Middle frontal gyrus (tissue), 1 donor: ENCODE data around the gene EXT2.

Experiments used
- DNase-seq: peaks from one replicate; pipeline ENCODE4 v3.0.0-alpha.2; 2015; ENCODE audit warnings: low spot score; ENCODE audit errors: extremely low spot score

EXT2 gene

GRCh38 chr11:44133335-44133946 lies 38.0 kb downstream of the EXT2 start:
- no peak for DNase-seq

GRCh38 chr11:44134625-44135024 lies 39.1 kb downstream of the EXT2 start:
- no peak for DNase-seq

DNA sequence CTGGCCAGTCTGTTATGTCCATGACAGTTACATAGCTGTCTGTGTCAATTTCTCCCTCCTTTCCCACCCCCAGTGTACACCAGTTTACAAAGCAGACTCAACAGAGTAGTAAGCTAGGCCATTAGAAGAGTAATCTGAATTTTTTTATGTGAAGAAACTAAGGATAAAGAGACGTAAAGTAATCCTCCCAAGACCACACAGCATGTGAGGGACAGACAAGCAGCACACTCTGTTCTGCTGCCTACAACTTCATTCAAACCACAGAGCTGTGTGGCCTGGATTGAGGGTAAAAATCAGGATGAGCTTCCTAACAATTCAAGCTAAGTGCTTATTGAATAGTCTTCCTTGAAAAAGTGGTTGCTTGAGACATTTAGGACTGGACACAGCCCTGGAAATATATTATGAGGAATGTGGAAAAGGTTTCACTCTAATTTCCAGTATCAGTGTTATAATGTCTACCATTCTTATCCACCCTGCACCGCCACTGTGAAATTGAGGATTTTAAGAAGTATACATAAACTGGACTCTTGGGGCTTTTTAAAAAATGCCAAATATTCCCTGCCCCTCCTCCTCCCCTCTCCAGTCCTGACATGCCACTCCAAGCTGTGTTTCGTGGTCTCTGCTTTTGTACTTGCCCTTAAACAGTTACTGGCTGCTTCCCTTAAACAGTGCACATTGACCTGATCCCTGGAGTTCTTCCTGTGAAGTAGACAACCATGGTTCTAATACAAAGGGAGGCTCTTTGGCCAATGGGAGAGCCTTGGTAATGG lies 40.9 kb downstream of the EXT2 start:
- DNase-seq, result no peak

- no peak for DNase-seq
These were observed 41.6 kb downstream of the EXT2 start for GRCh38 chr11:44137057-44137456.

GRCh38 chr11:44138286-44138685 lies 42.8 kb downstream of the EXT2 start:
- DNase-seq, result no peak

GRCh38 chr11:44138980-44139379 lies 43.5 kb downstream of the EXT2 start:
- no peak for DNase-seq

- DNase-seq, result no peak
These were observed 44.3 kb downstream of the EXT2 start for GRCh38 chr11:44139565-44140330.

- DNase-seq, result no peak
These were observed 44.9 kb downstream of the EXT2 start for GRCh38 chr11:44140372-44140771.

DNA sequence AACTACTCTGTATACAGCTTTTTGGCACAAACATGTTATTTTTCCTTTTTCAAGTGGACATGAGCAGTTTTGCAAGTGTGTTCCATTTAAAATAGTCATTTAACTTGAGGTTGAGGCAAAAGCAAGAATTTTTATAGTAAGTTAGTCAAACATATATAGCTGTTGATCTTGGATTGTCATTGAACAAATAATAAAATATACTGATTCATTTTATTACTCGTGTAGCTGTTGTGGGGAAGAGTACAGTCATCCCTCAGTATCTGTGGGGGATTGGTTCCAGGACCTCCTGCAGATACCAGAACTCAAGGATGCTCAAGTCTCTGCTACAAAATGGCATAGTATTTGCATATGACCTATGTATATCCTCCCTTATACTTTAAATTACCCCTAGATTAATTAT lies 45.3 kb downstream of the EXT2 start:
- DNase-seq, result no peak

GRCh38 chr11:44143987-44144909 lies 48.8 kb downstream of the EXT2 start:
- no peak for DNase-seq

DNA sequence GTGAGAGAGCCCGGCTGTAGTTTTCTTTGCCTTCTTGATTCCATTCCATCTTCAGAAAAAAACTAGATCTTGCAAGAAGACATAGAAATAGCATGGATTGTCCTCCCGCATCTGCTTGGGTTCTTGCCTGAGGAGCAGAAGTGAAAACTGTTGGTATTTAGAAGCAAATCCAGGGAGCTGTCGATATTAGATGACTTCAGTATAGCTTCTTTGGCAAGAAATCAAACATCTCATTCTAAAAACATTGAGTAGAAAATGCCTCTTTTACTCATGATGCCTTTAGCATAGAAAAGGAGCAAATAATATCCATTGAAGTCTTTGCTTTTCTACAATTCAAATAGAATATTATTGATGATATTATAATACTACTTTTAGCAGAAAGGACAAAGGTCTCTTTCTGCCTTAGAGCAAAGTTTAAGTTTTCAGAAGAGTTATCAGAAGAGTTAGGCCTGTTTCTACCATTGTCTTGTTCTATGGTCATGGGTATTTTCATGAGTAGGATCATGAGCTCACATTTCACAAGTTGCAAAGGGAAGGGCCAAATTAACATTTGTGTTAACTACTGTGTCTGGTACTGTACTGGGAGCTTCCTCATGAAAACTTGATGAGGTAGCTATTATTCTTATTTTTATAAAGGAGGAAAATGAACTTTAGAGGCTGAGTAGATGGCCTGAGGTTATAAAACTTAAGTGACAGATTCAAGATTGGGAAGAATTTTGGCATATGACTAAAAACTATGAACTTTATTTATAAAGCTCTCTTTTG lies 49.7 kb downstream of the EXT2 start:
- DNase-seq, result no peak

GRCh38 chr11:44146931-44147330 lies 51.5 kb downstream of the EXT2 start:
- no peak for DNase-seq

GRCh38 chr11:44147751-44148150 lies 52.3 kb downstream of the EXT2 start:
- no peak for DNase-seq

DNA sequence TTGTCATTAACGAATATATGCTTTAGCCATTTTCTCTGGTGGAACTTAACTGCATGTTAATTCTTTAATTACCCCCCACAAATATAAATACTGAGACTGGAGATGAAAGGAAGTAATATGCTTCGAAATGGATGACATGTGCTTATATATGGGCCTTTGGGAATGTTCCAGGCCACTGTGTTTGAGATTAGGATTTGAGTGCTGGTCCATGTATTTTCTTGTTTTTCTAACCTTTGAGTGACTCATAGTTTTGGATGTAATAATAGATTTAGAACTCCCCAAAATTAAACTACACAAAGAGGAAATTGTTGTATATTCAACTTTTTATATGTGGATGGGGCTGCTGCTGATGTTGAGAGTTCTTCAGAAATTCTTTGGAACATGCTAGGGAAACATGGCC lies 54.2 kb downstream of the EXT2 start:
- DNase-seq, result no peak

GRCh38 chr11:44150401-44150800 lies 54.9 kb downstream of the EXT2 start:
- no peak for DNase-seq

DNA sequence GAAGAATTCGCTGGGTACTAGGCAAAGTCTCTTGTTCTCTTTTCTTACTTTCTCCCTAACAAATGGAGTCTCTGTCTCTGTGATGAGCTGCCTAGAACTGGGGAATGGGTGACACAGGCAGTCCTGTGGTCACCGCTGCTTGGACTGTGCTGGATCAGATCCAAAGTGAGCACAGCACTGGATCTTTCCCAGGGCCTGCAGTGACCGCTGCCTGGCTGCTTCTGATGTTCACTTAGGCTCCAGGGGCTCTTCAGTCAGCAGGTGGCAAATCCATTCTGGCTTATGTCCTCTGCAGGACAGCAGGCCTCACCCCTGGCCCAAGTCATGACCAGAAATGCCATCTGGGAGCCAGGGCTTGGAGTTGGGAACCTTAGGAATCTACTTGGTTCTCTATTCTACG lies 61.5 kb downstream of the EXT2 start:
- no peak for DNase-seq

DNA sequence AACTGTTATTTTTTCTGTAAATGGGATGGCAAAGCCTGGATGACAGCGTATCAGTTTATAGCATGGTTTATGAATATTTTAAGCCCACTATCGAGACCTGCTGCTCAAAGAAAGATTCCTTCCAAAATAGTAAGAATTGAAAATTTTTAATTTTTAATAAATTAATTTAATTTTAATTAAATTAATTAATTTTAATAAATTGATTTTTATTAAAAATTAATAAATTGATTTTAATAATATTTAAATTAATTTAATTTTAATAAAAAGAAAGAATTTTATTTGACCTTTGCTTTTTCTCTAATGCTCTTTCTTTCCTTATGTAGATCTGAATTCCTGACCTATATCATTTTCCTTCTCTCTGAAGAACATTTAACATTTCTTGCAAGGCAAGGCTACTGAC lies 62.9 kb downstream of the EXT2 start:
- DNase-seq, result no peak

GRCh38 chr11:44159848-44160721 lies 64.6 kb downstream of the EXT2 start:
- DNase-seq, result no peak

DNA sequence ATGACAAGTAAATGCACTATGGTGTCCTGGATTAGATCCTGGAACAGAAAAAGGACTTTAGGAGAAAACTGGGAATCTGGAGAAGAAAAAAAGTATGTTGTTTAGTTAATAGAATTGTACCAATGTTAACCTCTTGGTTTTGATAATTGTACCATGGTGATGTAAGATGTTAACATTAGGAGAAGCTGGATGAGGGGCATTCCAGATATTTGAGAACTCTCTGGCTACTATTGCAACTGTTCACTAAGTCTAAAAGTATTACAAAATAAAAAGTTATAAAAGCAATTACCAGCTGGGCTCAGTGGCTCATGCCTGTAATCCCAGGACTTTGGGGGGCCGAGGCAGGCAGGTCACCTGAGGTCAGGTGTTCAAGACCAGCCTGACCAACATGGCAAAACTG lies 66.5 kb downstream of the EXT2 start:
- no peak for DNase-seq

DNA sequence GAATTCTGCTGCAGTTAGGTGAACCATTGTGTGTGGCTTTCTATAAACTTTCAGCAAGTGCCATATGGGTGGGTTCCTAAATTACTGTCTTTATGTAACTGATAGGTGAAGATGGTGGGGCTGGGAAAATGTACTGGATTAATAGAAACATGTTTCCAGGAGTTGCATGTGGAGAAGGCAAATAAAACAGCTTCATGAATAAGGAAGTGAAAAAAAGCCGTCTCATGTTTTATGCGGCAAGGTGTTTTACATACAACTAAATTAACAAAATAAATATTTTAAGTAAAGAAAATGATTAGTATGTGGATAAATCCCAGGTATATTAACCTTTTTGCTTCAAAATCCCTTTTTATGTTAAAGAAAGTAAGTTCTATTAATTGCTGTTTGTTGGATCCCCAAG lies 67.2 kb downstream of the EXT2 start:
- no peak for DNase-seq
